Adrenal gland (tissue), 5 donors: ENCODE results near the gene TADA2A.

Experiments used
- POLR2A ChIP-seq, 2 donors: fragments of 450-650 bp; IDR thresholded peaks; one replicate each; pipeline ENCODE4 v1.6.1; 2017; ENCODE audit warnings: antibody characterized with exemption in 2 of 2, mild to moderate bottlenecking in 2 of 2, moderate library complexity in 1 of 2
- TF ChIP-seq, protein P1 (sequence below), 6 experiments: fragments of 450-650 bp in 4 of 6; fragments of 200-600 bp in 2 of 6; sonication (generic) in 1 of 6; IDR thresholded peaks; 1 replicate in 5 of 6; 2 replicates in 1 of 6; pipeline versions ENCODE4 v1.5.1 to v1.8.0; 2016 to 2021; ENCODE audit warnings: antibody characterized with exemption in 6 of 6, mild to moderate bottlenecking in 2 of 6, moderate library complexity in 1 of 6
- donor health status: DM: no; HTN: no; CAD: no.

DNA sequence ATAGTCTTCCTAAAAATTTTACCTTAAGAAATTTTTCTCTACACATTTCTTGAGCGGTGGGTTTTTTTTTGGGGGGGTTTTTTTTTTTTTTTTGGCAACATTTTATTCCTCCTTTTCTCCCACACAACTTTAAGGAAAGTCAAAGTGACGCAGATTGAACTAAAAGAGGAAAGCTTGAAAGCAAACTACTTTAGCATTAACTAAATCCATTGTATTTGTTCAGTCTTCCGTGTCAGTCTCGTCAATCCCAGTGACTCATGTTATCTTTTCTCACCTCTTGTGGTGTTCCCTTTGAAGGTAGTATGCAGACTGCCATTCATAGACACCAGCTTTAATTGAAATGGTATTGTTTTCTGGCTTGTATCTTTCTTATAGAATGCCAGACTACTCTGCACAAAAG lies 39.3 kb downstream of the TADA2A start:
- TF ChIP-seq, protein P1, sequence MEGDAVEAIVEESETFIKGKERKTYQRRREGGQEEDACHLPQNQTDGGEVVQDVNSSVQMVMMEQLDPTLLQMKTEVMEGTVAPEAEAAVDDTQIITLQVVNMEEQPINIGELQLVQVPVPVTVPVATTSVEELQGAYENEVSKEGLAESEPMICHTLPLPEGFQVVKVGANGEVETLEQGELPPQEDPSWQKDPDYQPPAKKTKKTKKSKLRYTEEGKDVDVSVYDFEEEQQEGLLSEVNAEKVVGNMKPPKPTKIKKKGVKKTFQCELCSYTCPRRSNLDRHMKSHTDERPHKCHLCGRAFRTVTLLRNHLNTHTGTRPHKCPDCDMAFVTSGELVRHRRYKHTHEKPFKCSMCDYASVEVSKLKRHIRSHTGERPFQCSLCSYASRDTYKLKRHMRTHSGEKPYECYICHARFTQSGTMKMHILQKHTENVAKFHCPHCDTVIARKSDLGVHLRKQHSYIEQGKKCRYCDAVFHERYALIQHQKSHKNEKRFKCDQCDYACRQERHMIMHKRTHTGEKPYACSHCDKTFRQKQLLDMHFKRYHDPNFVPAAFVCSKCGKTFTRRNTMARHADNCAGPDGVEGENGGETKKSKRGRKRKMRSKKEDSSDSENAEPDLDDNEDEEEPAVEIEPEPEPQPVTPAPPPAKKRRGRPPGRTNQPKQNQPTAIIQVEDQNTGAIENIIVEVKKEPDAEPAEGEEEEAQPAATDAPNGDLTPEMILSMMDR (IDR thresholded peaks at IDR 0.05) = no peak
- TF ChIP-seq POLR2A (IDR thresholded peaks at IDR 0.05) = no peak
